GM19324 (cell line): Measurements from ENCODE around the gene HS6ST2.

Experiments
- ATAC-seq: cut with Tn5 transposase; IDR thresholded peaks from one replicate; pipeline ENCODE4 v1.9.1; 2021; ENCODE audit warnings: mild to moderate bottlenecking, moderate library complexity; ENCODE audit not compliant: unreplicated experiment, low FRiP score

HS6ST2 gene

DNA sequence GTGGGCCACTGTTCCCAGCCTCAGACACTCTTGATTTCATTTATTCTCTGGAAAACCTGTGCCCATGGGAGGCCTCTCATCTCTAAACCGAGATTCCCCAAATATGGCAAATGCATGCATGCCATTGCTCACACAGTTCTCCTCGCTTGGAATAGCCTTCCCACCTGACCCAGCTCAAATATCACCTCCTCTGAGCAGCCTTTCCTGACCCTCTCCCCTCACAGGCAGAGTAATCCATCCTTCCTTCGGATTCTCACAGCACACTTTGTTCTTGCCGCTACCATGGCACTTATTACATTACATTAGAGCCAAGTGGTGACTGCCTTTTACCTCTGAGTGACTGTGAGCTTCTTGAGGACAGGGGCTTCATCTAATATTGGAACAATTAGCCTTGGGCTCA, 209.5 kb downstream of the HS6ST2 start:
- ATAC-seq, result no peak

DNA sequence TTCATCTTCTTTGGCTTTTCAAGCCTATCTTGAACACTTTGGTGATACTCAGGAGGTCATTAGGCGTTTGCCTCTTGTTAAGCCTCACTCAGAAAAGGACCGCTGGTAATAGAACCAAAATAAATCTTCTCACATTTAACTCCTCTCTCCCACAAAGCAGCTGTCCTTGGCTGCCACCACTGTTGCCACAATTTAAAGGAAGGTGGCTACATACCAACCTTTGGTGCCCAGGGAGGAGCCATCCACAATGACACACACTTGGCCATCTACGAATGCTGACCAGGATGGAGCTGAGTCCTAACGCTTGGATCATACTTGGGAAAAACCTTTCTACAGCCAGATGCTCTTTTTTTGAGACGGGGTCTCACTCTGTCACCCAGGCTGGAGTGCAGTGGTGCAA, 210.2 kb downstream of the HS6ST2 start:
- no peak for ATAC-seq

DNA sequence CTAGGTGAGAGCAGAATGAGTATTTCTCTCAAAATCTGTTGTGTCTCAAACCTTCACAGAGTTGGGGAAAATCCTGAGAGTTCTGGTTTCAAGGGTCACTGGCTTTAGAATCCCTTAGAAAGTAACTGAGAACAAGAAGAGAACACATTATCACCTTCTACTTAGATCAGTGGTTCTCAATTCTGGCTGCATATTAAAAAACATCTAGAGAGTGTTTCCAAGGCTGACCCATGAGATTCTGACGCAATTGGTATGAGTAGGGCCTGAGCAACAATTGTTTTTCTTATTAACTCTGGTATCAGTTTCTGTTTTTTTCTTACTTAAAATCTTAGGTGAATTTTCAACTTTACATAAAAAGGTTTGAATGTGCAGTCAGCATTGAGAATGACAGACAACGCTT, 212.8 kb downstream of the HS6ST2 start:
- ATAC-seq, result no peak

DNA sequence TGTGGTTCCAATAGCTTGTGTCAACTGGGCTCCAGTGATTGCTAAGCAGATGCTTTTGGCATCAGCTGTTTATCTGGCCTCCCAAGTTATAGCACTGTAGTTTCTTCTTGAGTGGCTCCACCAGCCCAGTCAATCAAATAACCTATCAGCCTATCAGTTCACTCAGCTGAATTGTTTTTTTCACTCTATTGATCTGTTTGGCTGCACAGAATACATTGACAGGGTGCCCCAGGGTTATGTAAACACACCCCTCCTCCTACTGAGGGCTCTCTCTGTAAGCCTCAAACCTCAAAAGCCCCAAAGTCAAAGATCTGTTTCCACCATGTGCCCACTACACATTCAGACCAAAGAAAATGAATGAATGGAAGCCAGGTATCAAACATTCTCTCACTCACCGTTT, 214.0 kb downstream of the HS6ST2 start:
- ATAC-seq, result no peak

DNA sequence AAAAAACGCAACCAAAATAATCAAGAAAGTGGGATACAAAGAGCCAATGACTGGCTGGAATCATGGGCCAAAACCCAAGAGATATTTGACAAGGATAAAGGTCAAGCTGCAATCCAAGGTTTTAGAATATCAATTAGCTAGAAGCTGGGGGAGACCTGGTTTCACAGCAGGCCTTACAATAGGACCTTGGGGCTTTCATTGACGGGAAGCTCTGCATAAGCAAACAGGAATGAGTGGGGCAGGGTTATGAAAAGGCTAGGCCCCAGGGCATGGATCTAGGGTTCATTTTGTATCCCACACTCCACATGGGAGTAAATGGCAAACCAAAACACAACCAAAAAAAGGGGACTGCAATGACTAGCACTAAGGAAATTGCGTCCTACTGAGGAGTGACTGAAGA, 215.3 kb downstream of the HS6ST2 start:
- ATAC-seq, result no peak

DNA sequence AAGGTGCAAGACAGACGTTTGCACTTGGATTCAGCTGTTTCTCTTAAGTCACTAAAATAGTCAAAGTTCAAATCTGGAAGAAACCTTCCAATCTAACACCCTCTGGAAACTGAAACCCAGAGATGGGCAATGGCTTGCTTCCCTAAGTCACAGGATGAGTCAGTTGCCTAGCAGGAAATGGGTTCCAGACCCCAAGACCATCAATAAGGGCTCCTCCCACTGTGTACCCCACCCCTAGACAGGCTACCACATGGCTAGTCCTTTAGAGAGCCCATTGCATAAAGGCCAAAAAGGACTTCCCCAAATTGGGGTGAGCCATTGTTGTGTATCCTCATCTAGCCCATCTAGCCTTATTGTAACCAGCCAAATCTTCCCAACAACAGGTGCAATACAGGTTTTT, 216.2 kb downstream of the HS6ST2 start:
- no peak for ATAC-seq

DNA sequence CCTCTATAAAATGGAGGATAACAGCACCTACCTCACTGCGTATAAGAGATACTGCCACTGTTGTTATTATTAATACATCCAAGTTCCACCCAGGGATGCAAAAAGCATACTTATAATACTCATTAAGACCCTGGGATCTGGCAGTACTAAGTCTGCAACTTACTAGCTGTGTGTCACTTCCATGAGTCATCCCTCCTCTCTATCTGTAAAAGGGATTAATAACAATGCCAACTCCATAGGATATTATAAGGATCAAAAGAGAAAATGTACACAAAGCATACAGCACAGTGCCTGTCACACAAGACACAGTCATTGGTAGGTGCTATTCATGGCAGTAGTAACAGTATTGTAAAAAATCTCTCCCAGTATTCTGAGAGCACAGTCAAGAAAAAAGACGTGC, 216.7 kb downstream of the HS6ST2 start:
- no peak for ATAC-seq

DNA sequence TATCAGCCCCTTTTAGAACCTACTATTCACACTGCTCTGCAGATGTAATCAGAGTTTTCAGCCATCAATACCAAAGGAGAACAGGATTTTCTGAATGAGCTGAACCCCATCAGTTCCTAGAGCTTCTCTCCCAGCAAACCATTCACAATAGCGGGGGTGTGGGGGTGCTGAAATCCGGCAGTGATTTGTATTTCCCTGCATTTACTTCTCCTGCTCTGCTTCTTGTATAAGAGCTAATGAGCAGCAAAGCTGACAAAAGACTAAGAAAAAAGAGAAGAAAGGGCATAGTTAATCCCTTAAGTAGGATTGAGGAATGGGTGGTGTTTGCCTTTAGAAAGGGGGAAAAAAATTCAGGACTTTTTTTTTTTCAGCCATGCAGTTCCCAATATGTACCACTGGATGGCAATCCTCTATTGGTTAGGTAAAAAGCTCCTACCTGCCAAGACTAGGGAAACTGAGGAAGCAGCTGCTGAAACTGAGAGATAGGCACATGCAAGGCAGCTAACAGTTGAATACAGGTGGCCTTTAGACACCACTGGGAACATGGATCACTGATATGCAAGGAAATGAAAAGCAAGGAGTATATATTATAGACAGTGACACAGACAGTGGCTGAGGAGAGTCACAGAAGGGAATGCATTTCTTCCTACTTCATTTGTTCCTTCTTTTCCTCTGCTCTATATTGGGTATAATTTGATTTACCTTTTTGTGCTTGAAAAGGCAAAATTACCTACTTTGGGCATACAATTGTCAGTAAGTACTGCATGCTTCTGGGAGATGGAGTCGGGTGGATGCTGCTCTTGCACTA, 217.9 kb downstream of the HS6ST2 start:
- no peak for ATAC-seq

DNA sequence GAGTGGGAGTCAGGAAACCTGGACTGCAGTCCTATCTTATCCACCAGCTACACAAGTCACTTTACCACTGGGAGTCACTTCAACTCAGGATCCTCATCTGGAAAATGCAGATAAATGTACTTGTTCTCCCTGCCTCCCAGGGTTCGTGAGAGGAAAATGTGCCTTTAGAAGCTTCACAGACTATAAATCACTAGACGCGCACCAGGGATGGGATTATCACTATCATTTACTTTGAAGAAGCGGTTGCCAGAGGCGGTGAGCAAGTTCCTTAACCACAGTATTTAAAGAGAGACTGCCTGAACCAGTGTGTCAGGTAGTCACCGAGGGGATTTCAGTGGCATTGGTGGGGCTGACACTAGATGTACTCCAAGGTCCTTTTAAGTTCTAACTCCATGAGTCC, 219.5 kb downstream of the HS6ST2 start:
- ATAC-seq, result no peak

DNA sequence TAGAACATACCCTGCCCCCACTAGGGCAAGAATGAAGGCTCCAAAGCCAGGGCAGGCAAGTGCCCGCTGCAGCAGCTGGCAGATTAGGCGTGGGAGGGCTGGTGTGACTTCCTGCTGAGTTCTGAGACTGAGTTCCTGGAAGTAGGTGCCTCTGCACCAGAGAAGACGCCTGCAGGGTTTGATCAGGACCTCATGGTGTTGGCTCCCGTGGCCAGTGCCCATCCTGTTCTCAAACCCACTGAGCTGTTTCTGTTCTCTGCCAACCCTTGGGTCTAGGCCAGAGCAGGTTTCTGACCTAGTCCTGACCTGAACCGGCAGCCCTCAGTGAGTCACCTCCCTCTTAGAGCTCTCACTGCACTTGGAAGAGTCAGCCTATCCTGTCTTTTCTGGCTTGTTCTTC, 220.7 kb downstream of the HS6ST2 start:
- ATAC-seq, result no peak

DNA sequence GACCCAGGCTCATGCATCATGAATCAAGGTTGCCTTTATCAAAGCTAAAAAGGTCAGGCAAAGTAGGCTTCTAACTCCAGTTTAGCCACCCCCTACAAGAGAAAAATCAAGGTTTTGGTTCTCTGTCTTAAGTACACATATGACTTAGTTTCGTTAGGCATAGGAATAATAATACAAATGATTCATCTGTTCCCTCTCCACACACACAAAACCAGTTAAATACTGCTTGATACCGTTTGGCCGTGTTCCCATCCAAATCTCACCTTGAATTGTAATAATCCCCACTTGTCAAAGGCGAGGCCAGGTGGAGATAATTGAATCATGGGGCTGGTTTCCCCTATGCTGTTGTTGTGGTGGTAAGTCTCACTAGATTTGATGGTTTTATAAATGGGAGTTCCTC, 226.2 kb downstream of the HS6ST2 start:
- ATAC-seq, result no peak

DNA sequence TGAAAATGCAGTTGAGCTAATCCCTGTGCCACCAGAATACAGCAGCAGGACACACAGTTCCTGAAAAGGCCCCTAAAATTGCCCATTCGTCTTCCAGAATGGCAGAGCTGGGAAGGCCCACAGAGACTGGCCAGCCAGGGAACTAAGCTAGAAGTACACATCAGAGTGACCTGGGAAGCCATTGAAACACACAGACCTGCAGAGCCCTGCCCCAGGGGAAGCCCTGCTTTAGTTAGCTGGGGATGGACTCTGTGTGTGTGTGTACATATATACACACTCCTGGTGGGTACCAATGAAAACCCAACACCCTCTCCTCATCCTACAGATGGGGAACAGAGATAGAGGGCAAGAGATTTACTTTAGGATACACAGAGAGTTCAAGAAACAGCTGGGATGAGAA, 227.7 kb downstream of the HS6ST2 start:
- no peak for ATAC-seq

DNA sequence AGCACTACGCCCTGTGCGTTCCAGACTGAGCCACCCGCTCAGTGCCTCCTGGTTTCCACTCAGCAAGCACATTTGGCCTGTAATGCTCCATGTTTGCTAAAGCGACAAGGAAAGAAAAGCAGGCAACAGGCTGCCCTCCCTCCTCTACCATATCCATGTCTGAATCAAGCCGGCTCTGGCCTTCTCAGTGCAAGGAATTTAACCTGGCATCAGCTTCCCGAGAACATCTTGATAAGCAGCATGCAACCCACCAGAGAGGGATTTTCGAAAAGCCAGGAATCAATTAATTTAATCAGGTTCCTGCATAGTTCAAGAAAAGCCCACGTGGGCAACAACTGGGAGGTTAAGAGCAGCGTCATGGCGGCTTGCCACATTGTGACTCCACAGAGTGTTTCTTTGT, 228.2 kb downstream of the HS6ST2 start:
- no peak for ATAC-seq

DNA sequence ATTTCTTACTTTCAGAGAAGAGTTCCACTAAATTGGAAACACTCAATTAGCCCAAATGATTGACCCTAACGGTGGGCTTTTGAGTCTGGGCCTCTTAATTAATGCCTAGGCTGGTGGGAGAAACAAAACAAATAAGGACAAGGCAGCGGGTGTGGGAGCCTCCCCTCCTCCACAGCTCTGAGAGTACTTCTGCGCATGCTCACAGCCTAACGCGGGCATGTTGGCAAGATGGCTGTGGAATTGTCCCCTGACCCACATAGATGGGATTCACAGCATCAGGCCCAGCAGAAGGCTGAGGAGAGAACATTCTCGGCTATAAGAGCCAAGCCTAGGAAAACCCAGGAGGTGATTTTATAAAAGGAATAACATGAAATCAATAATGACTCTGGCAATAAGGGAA, 230.1 kb downstream of the HS6ST2 start:
- no peak for ATAC-seq

DNA sequence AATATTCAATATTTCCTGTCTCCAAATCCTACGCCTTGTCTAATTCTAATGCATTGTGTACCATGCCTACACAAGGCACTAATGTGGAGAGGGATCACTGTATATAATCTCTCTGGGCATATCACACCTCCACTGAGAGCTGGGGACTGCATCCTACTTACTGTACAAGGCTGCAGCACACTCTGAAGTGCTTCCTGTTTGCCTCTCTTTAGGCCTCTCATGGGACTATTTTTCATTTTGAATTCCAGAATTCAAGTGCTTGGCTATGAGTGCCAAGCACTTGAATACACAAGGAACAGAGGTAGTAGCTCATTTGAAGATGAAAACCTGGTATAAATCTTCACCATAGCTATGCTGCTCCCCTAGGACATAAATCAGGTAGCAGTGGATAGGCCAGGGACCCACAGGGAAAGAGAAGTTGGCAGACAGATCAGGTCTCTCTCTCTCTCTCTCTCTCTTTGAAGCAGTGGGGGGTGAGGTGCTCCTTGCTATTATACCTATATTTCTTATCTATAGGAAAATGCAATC, 239.9 kb downstream of the HS6ST2 start:
- ATAC-seq, result no peak

DNA sequence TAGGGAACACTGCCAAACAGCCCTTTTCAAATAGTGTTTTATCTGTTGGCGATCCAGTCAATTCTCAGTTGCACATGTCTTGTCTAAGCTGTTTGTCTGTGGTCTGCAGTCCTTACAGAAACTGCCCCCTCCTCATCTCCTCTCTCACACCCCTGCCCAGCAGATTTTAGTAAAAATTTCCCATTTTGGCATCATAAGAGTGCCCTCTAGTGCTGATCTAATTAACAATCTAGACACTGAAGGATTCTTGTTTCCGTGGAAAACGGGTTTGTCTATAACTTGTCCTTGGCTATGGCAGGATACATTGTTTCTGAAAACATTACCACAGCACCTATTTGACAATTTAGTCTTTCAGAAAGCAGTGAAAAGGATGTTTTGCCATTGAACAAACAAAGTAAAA, 242.4 kb downstream of the HS6ST2 start:
- ATAC-seq, result no peak

DNA sequence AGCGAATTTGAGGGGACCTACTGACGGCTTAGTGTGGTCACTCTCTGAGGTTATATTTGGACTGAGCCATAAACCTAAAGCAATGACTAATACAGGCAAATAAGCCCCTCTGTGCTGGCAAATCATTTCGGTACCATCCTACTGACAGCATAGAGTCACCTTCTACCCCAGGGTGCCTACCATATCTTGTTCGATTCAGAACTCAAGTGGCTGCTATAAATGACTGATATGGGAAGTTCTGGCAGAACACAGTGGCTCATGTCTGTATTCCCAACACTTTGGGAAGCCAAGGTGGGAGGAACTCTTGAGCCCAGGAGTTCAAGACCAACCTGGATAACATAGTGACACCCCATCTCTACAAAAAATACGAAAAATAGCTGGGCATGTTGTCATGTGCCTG, 243.5 kb downstream of the HS6ST2 start:
- ATAC-seq, result no peak

DNA sequence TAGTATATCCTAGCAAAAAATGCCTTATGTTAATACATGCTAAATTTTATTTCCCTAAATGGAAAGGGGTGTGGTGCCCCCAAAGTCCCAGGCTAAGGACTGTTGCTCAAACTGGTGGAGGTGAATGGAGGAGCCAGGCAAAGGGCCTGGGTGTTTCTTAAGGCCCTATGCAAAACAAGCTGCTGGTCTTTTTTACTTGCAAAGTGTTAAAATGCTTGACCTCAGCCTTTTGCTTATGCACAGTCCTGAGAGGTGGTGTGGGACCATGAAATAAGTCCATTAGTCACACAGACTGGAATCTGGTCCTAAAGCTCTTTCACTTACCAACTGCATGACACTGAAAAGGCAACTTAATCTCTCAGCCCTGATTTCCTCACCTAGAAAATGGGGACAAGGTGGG, 246.1 kb downstream of the HS6ST2 start:
- no peak for ATAC-seq

DNA sequence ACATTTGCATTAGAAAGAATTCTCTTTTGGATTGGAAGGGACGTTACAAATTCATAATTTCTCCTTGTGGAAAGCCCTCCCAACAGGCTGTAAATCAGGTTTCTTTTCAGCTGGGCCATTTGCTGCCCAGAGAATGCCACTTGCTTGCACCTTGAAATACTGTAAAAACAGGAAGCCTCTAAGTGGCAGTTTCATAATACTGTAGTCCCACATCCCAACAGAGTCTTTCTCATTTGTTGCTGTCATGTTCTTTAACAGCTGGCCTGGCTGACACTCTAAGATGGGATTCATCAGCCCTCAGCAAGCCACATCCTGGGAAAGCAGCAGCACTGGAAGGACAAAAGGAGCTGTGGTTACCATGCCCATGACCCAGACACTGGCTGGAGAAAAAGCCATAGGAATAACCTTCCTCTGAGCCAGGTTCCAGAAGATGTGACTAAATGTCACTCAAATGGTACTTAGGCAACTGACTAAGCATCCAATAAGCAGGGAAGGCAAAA, 247.7 kb downstream of the HS6ST2 start:
- no peak for ATAC-seq

DNA sequence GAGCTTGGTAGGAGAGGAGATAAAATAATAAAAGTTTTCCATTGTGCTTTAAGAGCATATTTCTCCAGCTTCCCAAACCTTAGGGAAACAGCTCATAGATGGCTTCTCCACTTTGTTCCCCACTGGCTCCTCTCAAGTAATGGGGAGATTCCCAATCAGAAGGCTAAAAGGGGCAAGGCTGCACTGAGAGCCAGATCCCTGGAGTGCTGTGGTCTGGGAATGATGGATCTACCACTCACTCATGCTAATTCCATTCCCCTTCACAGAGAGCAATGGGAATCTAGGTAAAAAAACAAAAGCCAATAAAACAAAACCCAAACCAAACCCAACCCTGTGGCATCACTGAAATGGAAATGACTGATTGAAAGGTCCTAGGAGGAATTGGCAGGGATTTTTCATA, 249.9 kb downstream of the HS6ST2 start:
- no peak for ATAC-seq

DNA sequence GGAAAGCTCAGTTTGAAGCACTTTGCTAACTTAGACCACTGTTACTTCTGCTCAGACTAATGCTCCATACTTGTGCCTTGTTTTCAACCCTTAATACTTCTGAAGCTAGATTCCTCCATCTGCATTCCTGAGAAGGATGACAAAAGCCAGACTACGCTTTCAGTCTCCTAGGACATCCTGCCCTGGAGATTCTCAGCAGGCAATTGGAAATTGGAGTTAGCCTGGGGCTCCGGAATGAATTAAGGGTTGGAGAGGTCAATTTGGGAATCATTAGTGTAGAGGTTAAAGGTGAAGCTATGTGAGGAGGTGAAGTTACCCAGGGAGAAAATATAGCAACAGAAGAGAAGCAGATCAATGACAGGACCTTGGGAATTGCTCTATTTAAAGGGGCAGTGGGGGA, 253.7 kb downstream of the HS6ST2 start:
- no peak for ATAC-seq

DNA sequence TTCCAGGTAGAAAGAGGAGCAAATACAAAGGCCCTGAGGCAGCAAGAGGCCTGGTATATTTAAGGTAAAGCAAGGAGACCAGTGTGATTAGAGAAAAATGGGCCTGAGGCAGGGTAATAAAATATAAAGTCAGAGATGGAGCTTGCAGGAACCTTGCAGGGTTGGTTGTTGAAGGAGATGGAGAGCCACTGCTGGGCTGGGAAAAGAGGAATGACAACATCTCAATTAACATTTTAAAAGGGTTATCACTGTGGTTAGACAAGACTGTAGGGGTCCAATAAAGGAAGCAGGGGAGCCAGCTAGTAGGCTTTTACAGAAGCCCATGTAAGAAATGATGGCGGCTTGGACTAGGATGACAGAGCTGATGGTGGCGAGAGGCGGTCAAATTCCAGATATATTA, 264.0 kb downstream of the HS6ST2 start:
- ATAC-seq, result no peak
